GM23338 (cell line): Measurements from ENCODE around the gene KRTAP20-2. TPM values are rescaled to one million over a fixed set of nuclear protein-coding genes. Genes with fewer than 3 reads are reported as not detected.

Experiments used
- ATAC-seq: fragments of 200-7000 bp; cut with Tn5 transposase; 3 replicates; pipeline ENCODE4 v1.9.1; 2020
- DNase-seq: peaks from one replicate; pipeline ENCODE4 v3.0.0-alpha.2; 2015; ENCODE audit warnings: low spot score
- H2AFZ ChIP-seq: fragments of 200-600 bp; sonication (generic); 2 replicates; pipeline ENCODE4 v1.8.0; 2016; ENCODE audit warnings: antibody characterized with exemption, mild to moderate bottlenecking, moderate library complexity
- H3F3A ChIP-seq: fragments of 200-600 bp; sonication (generic); replicated peaks from 2 replicates; pipeline ENCODE4 v1.8.0; 2017; ENCODE audit warnings: antibody characterized with exemption, mixed run types, low read depth
- H3K27ac ChIP-seq: fragments of 200-600 bp; sonication (generic); 2 replicates; pipeline ENCODE4 v1.6.1; 2016; ENCODE audit warnings: low read depth
- H3K27me3 ChIP-seq: fragments of 200-600 bp; sonication (generic); 2 replicates; pipeline ENCODE4 v1.8.0; 2016; ENCODE audit warnings: mild to moderate bottlenecking, mixed run types, moderate library complexity; ENCODE audit not compliant: insufficient read depth
- H3K36me3 ChIP-seq: fragments of 200-600 bp; sonication (generic); 2 replicates; pipeline ENCODE4 v1.8.0; 2016; ENCODE audit warnings: mild to moderate bottlenecking; ENCODE audit not compliant: insufficient read depth
- H3K4me1 ChIP-seq: fragments of 200-600 bp; sonication (generic); 2 replicates; pipeline ENCODE4 v1.8.0; 2016; ENCODE audit warnings: mild to moderate bottlenecking, moderate library complexity; ENCODE audit not compliant: insufficient read depth
- H3K4me2 ChIP-seq: fragments of 200-600 bp; sonication (generic); 2 replicates; pipeline ENCODE4 v1.7.1; 2017; ENCODE audit warnings: mixed run types
- H3K4me3 ChIP-seq: fragments of 200-600 bp; sonication (generic); 2 replicates; pipeline ENCODE4 v1.6.1; 2016; ENCODE audit warnings: mixed run types
- H3K79me2 ChIP-seq: fragments of 200-600 bp; sonication (generic); replicated peaks from 2 replicates; pipeline ENCODE4 v1.8.0; 2017; ENCODE audit warnings: mild to moderate bottlenecking; ENCODE audit not compliant: insufficient read depth
- H3K9me2 ChIP-seq: fragments of 200-600 bp; sonication (generic); 2 replicates; pipeline ENCODE4 v1.8.0; 2017; ENCODE audit not compliant: insufficient read depth
- H4K20me1 ChIP-seq: fragments of 200-600 bp; sonication (generic); replicated peaks from 2 replicates; pipeline ENCODE4 v1.8.0; 2017; ENCODE audit warnings: mild to moderate bottlenecking; ENCODE audit not compliant: insufficient read depth
- H3K27ac Mint-ChIP-seq: 2 replicates; pipeline ENCODE4 v1.8.0; 2020; ENCODE audit warnings: inconsistent platforms, mild to moderate bottlenecking, moderate library complexity, mixed read lengths
- H3K27me3 Mint-ChIP-seq: 3 replicates; pipeline ENCODE4 v1.8.0; 2022; ENCODE audit warnings: low read depth, mild to moderate bottlenecking, moderate library complexity, mixed read lengths, inconsistent platforms; ENCODE audit not compliant: insufficient read depth, poor library complexity
- H3K36me3 Mint-ChIP-seq: 3 replicates; pipeline ENCODE4 v1.8.0; 2021; ENCODE audit warnings: low read depth, mild to moderate bottlenecking, inconsistent platforms, moderate library complexity, mixed read lengths
- H3K4me1 Mint-ChIP-seq: 3 replicates; pipeline ENCODE4 v1.8.0; 2020; ENCODE audit warnings: mild to moderate bottlenecking, inconsistent platforms, mixed read lengths
- H3K4me3 Mint-ChIP-seq: 3 replicates; pipeline ENCODE4 v1.8.0; 2021; ENCODE audit warnings: moderate library complexity, mild to moderate bottlenecking, inconsistent platforms, mixed read lengths
- H3K9me3 Mint-ChIP-seq: 3 replicates; pipeline ENCODE4 v1.8.0; 2020; ENCODE audit warnings: moderate library complexity, mild to moderate bottlenecking, inconsistent platforms, mixed read lengths
- CREB1 ChIP-seq: fragments of 250-450 bp; sonication (Bioruptor Pico); IDR thresholded peaks from 2 replicates; pipeline ENCODE4 v1.5.0; 2020; ENCODE audit warnings: low read depth, mild to moderate bottlenecking, moderate library complexity
- ETS1 ChIP-seq: IDR thresholded peaks from 2 replicates; pipeline ENCODE4 v1.6.1; 2016; ENCODE audit warnings: antibody characterized with exemption
- EZH2 ChIP-seq: fragments of 200-600 bp; sonication (generic); IDR thresholded peaks from one replicate; pipeline ENCODE4 v1.8.0; 2017; ENCODE audit warnings: antibody characterized with exemption, mild to moderate bottlenecking, low read depth; ENCODE audit not compliant: unreplicated experiment
- EZH2phosphoT487 ChIP-seq: fragments of 200-600 bp; sonication (generic); IDR thresholded peaks from one replicate; pipeline ENCODE4 v1.8.1; 2018; ENCODE audit warnings: antibody characterized with exemption; ENCODE audit not compliant: unreplicated experiment
- JUNB ChIP-seq: IDR thresholded peaks from one replicate; pipeline ENCODE4 v1.6.1; 2016; ENCODE audit warnings: antibody characterized with exemption; ENCODE audit not compliant: unreplicated experiment
- NANOG ChIP-seq: IDR thresholded peaks from 2 replicates; pipeline ENCODE4 v1.6.1; 2016; ENCODE audit warnings: antibody characterized with exemption, borderline replicate concordance
- POLR2AphosphoS5 ChIP-seq: IDR thresholded peaks from 2 replicates; pipeline ENCODE4 v1.6.1; 2016; ENCODE audit warnings: antibody characterized with exemption, low read depth
- REST ChIP-seq: IDR thresholded peaks from one replicate; pipeline ENCODE4 v1.6.1; 2018; ENCODE audit warnings: antibody characterized with exemption; ENCODE audit not compliant: unreplicated experiment
- STAT1 ChIP-seq: IDR thresholded peaks from one replicate; pipeline ENCODE4 v1.6.1; 2016; ENCODE audit warnings: antibody characterized with exemption; ENCODE audit not compliant: unreplicated experiment
- ZNF114 ChIP-seq: fragments of 250-450 bp; sonication (Bioruptor Pico); IDR thresholded peaks from 2 replicates; pipeline ENCODE4 v1.5.0; 2020; ENCODE audit warnings: mild to moderate bottlenecking, moderate library complexity
- ZNF331 ChIP-seq: fragments of 250-450 bp; sonication (Bioruptor Pico); IDR thresholded peaks from 2 replicates; pipeline ENCODE4 v1.5.0; 2020; ENCODE audit warnings: low read depth, mild to moderate bottlenecking, moderate library complexity
- polyA plus RNA-seq: library from polyadenylated mRNA; unstranded; fragments of >200 nt; fragmentation: Nextera tagmentation; extraction: Ambion mirVana; gene quantifications from 2 replicates; pipeline ENCODE4 v1.2.1, GENCODE V29; 2016
- total RNA-seq: library from RNA; depleted of rRNA; stranded (reverse); fragments of >200 nt; shearing (Covaris generic); gene quantifications from 2 replicates; pipeline ENCODE4 v1.2.3, GENCODE V29; 2014
- TF ChIP-seq, protein P1 (sequence below): fragments of 250-450 bp; sonication (Bioruptor Pico); IDR thresholded peaks from 2 replicates; pipeline ENCODE4 v1.5.0; 2020; ENCODE audit warnings: mild to moderate bottlenecking, moderate library complexity
- TF ChIP-seq, protein P2 (sequence below), 2 experiments: fragments of 200-600 bp in 1 of 2; sonication (generic) in 1 of 2; conservative IDR thresholded peaks; 2 replicates each; pipeline versions ENCODE4 v1.5.1 to v1.6.1; 2016 to 2017; ENCODE audit warnings: antibody characterized with exemption in 2 of 2, low read depth in 2 of 2, mild to moderate bottlenecking in 2 of 2, moderate library complexity in 1 of 2

Gene KRTAP20-2
- total and polyA plus RNA-seq, 2 experiments from 2014 or later = not detected

GRCh38 chr21:30638686-30639085 lies 3.7 kb downstream of the KRTAP20-2 start:
- no peaks in the 10 kb centered on the region for H3K4me1 Mint-ChIP-seq
- DNase-seq (no peak), ATAC-seq (no peak)
- Histone ChIP-seq H3K4me2 (no peak overlapping the region), H3K27ac (no peak overlapping the region), H3K36me3 (no peaks in the 10 kb centered on the region), H4K20me1 (no peaks in the 10 kb centered on the region), H3K4me3 (no peak overlapping the region), H3K4me1 (no peaks in the 10 kb centered on the region), H2AFZ (no peak overlapping the region), H3K27me3 (no peaks in the 10 kb centered on the region), H3K9me2 (0 out of 2 replicates have a peak, but pooled peaks cover 8% of the 10 kb centered on the region), H3K79me2 (no peaks in the 10 kb centered on the region), H3F3A (no peaks in the 10 kb centered on the region)
- H3K27me3 Mint-ChIP-seq = no peaks in the 10 kb centered on the region
- no peaks in the 10 kb centered on the region for H3K36me3 Mint-ChIP-seq
- H3K4me3 Mint-ChIP-seq = no peak overlapping the region
- H3K27ac Mint-ChIP-seq = no peak overlapping the region
- peaks cover 3% of the 10 kb centered on the region; the same call in 2 of the 3 replicates for H3K9me3 Mint-ChIP-seq
- TF ChIP-seq ZNF114 (CRISPR knock-in tag) (no peak), EZH2phosphoT487 (no peak), POLR2AphosphoS5 (no peak), STAT1 (no peak), NANOG (no peak), REST (no peak), EZH2 (no peak), ZNF331 (CRISPR knock-in tag) (no peak), JUNB (no peak), ETS1 (no peak), CREB1 (CRISPR knock-in tag) (no peak)
- TF ChIP-seq, protein P1, sequence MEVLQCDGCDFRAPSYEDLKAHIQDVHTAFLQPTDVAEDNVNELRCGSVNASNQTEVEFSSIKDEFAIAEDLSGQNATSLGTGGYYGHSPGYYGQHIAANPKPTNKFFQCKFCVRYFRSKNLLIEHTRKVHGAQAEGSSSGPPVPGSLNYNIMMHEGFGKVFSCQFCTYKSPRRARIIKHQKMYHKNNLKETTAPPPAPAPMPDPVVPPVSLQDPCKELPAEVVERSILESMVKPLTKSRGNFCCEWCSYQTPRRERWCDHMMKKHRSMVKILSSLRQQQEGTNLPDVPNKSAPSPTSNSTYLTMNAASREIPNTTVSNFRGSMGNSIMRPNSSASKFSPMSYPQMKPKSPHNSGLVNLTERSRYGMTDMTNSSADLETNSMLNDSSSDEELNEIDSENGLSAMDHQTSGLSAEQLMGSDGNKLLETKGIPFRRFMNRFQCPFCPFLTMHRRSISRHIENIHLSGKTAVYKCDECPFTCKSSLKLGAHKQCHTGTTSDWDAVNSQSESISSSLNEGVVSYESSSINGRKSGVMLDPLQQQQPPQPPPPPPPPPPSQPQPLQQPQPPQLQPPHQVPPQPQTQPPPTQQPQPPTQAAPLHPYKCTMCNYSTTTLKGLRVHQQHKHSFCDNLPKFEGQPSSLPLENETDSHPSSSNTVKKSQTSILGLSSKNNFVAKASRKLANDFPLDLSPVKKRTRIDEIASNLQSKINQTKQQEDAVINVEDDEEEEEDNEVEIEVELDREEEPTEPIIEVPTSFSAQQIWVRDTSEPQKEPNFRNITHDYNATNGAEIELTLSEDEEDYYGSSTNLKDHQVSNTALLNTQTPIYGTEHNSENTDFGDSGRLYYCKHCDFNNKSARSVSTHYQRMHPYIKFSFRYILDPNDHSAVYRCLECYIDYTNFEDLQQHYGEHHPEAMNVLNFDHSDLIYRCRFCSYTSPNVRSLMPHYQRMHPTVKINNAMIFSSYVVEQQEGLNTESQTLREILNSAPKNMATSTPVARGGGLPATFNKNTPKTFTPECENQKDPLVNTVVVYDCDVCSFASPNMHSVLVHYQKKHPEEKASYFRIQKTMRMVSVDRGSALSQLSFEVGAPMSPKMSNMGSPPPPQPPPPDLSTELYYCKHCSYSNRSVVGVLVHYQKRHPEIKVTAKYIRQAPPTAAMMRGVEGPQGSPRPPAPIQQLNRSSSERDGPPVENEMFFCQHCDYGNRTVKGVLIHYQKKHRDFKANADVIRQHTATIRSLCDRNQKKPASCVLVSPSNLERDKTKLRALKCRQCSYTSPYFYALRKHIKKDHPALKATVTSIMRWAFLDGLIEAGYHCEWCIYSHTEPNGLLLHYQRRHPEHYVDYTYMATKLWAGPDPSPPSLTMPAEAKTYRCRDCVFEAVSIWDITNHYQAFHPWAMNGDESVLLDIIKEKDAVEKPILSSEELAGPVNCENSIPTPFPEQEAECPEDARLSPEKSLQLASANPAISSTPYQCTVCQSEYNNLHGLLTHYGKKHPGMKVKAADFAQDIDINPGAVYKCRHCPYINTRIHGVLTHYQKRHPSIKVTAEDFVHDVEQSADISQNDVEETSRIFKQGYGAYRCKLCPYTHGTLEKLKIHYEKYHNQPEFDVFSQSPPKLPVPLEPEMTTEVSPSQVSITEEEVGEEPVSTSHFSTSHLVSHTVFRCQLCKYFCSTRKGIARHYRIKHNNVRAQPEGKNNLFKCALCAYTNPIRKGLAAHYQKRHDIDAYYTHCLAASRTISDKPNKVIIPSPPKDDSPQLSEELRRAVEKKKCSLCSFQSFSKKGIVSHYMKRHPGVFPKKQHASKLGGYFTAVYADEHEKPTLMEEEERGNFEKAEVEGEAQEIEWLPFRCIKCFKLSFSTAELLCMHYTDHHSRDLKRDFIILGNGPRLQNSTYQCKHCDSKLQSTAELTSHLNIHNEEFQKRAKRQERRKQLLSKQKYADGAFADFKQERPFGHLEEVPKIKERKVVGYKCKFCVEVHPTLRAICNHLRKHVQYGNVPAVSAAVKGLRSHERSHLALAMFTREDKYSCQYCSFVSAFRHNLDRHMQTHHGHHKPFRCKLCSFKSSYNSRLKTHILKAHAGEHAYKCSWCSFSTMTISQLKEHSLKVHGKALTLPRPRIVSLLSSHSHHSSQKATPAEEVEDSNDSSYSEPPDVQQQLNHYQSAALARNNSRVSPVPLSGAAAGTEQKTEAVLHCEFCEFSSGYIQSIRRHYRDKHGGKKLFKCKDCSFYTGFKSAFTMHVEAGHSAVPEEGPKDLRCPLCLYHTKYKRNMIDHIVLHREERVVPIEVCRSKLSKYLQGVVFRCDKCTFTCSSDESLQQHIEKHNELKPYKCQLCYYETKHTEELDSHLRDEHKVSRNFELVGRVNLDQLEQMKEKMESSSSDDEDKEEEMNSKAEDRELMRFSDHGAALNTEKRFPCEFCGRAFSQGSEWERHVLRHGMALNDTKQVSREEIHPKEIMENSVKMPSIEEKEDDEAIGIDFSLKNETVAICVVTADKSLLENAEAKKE (CRISPR knock-in tag) = no peak
- TF ChIP-seq, protein P2, sequence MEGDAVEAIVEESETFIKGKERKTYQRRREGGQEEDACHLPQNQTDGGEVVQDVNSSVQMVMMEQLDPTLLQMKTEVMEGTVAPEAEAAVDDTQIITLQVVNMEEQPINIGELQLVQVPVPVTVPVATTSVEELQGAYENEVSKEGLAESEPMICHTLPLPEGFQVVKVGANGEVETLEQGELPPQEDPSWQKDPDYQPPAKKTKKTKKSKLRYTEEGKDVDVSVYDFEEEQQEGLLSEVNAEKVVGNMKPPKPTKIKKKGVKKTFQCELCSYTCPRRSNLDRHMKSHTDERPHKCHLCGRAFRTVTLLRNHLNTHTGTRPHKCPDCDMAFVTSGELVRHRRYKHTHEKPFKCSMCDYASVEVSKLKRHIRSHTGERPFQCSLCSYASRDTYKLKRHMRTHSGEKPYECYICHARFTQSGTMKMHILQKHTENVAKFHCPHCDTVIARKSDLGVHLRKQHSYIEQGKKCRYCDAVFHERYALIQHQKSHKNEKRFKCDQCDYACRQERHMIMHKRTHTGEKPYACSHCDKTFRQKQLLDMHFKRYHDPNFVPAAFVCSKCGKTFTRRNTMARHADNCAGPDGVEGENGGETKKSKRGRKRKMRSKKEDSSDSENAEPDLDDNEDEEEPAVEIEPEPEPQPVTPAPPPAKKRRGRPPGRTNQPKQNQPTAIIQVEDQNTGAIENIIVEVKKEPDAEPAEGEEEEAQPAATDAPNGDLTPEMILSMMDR (conservative IDR thresholded peaks at IDR 0.05; ENCODE audit: low read depth in 2 of 2) = no peak
